ENCODE results near the gene AHCYL1. TPM values are rescaled to one million over a fixed set of nuclear protein-coding genes. Genes with fewer than 3 reads are reported as not detected.

AHCYL1 gene
- total and polyA plus RNA-seq, 4 donors: 24.9 to 40.7 (median 30.3) TPM

DNA sequence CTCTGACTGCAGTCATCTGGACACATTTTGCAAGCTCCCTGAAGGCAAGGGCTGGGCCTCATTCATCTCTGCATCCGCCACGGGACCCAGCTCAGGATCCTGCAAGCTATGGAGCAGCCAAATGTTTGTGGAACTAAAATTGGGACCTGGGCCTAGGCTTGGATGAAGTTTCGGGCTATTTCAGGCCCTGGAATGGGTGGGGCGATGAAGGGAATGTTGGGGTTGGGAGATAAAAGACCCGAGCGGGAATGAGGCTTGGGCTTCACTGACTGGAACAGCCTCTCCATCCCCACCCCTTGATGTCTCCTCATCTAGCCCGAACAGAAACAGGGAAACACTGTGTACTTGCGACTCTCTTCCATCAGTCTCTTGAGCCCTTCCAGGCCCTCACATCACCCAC, 7.3 kb upstream of the AHCYL1 start:
- WGBS: 93% methylated on average over 8 of the region's 8 CpGs

DNA sequence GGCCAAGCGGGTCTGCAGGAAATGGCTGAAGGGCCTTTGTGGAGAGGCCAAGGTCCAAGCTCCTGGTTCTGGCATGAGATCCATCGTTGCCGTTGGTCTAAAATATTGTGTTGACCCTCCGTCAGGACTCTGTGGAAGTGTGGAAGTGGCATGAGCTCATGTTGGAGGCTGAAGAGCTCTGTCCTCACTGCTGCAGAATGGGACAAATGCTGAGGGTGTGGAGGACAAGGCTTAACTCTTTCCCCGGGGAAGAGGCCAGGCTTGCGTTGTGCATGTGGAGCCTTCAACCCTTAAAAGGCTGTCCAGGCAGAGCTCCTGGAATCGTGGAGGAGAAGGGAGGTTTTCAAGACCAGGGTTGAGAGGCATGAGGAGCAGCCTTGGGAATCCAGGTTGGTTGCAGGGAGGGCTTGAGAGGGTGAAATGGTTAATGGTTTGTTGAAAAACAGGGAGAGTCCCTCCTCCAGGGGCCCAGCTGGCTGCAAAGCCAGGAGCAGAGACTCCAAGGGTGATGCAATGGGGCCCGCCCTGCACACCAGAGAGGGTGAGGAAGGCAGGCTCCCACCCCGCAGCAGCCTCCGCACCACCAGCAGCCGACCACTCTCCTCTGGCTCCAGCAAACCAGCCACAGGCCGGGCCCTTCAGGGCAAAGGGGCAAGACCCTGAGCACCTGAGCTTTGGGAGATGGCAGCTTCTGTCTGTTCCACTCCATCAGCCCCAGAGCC, 6.7 kb upstream of the AHCYL1 start:
- peak overlapping the region in 1 of 3 donors; percentile 13 for H3K4me3 ChIP-seq (ENCODE audit: low read depth in 1 of 3, low read length in 3 of 3)
- H3K27me3 ChIP-seq (ENCODE audit: control insufficient read depth in 4 of 4, insufficient read depth in 4 of 4, low read length in 3 of 4): no peaks in the 10 kb centered on the region
- H3K9me3 ChIP-seq (ENCODE audit: control insufficient read depth in 4 of 4, low read length in 3 of 4): peaks cover 4 to 7% (median 5%) of the 10 kb centered on the region in 4 donors
- no peak for DNase-seq (ENCODE audit: low spot score)
- peaks cover 5 to 17% (median 9%) of the 10 kb centered on the region in 4 donors for H3K4me1 ChIP-seq (ENCODE audit: control insufficient read depth in 4 of 4, insufficient read depth in 4 of 4, low read length in 3 of 4)
- 93% methylated on average over 12 of the region's 12 CpGs for WGBS
- no peak overlapping the region for H3K9ac ChIP-seq (ENCODE audit: low read depth in 1 of 2, low read length in 2 of 2)
- no peak overlapping the region for H3K27ac ChIP-seq (ENCODE audit: low read depth in 1 of 2, low read length in 2 of 2)
- no peaks in the 10 kb centered on the region for H3K36me3 ChIP-seq (ENCODE audit: control insufficient read depth in 4 of 4, insufficient read depth in 3 of 4, low read depth in 1 of 4, low read length in 3 of 4)
- no peak for TF ChIP-seq RXRA (IDR thresholded peaks at IDR 0.05)
- TF ChIP-seq ATF3 (IDR thresholded peaks at IDR 0.05): no peak
- no peak for TF ChIP-seq ZBTB33 (IDR thresholded peaks at IDR 0.05)
- no peak for TF ChIP-seq REST (IDR thresholded peaks at IDR 0.05)
- TF ChIP-seq JUND (IDR thresholded peaks at IDR 0.05): no peak
- TF ChIP-seq HNF4A (conservative IDR thresholded peaks at IDR 0.05): no peak
- no peak for TF ChIP-seq FOXA2 (IDR thresholded peaks at IDR 0.05)

More for the DNA sequence above, 7.3 kb upstream of the AHCYL1 start:
- no peak overlapping the region for H3K9ac ChIP-seq (ENCODE audit: low read depth in 1 of 2, low read length in 2 of 2)
- no peak for DNase-seq (ENCODE audit: low spot score)
- no peaks in the 10 kb centered on the region for H3K27me3 ChIP-seq (ENCODE audit: control insufficient read depth in 4 of 4, insufficient read depth in 4 of 4, low read length in 3 of 4)
- peaks cover 3 to 14% (median 7%) of the 10 kb centered on the region in 4 donors for H3K4me1 ChIP-seq (ENCODE audit: control insufficient read depth in 4 of 4, insufficient read depth in 4 of 4, low read length in 3 of 4)
- H3K4me3 ChIP-seq (ENCODE audit: low read depth in 1 of 3, low read length in 3 of 3): no peak overlapping the region
- H3K27ac ChIP-seq (ENCODE audit: low read depth in 1 of 2, low read length in 2 of 2): no peak overlapping the region
- H3K36me3 ChIP-seq (ENCODE audit: control insufficient read depth in 4 of 4, insufficient read depth in 3 of 4, low read depth in 1 of 4, low read length in 3 of 4): no peaks in the 10 kb centered on the region
- peaks cover 4 to 7% (median 5%) of the 10 kb centered on the region in 4 donors for H3K9me3 ChIP-seq (ENCODE audit: control insufficient read depth in 4 of 4, low read length in 3 of 4)
- no peak for TF ChIP-seq ZBTB33 (IDR thresholded peaks at IDR 0.05)
- TF ChIP-seq HNF4A (conservative IDR thresholded peaks at IDR 0.05): no peak
- no peak for TF ChIP-seq GABPA (IDR thresholded peaks at IDR 0.05 in 1 of 2, conservative IDR thresholded peaks at IDR 0.05 in 1 of 2)
- no peak for TF ChIP-seq YY1 (IDR thresholded peaks at IDR 0.05)
- TF ChIP-seq SP1 (IDR thresholded peaks at IDR 0.05): no peak
- TF ChIP-seq RAD21 (IDR thresholded peaks at IDR 0.05): no peak
- TF ChIP-seq NR2F2 (IDR thresholded peaks at IDR 0.05): no peak
- TF ChIP-seq CTCF (IDR thresholded peaks at IDR 0.05; ENCODE audit: low read depth, low read length, missing input control): no peak
- no peak for TF ChIP-seq FOXA2 (IDR thresholded peaks at IDR 0.05)
- no peak for TF ChIP-seq RXRA (IDR thresholded peaks at IDR 0.05)
- TF ChIP-seq JUND (IDR thresholded peaks at IDR 0.05): no peak
- TF ChIP-seq ATF3 (IDR thresholded peaks at IDR 0.05): no peak
- no peak for TF ChIP-seq HNF4G (IDR thresholded peaks at IDR 0.05)
